Regular cardiac myocyte (primary cell): Measurements from ENCODE around the gene FAM90A1. TPM values are rescaled to one million over a fixed set of nuclear protein-coding genes. Genes with fewer than 3 reads are reported as not detected.

Experiments used
- total RNA-seq: library from RNA; depleted of rRNA; stranded (reverse); fragments of >200 nt; gene quantifications from 2 replicates; pipeline ENCODE4 v1.2.3, GENCODE V29; 2014

The FAM90A1 gene
- under 0.01 and 0.28 TPM in 2 replicates for total RNA-seq

GRCh38 chr12:8226992-8227731 is at the start of gene FAM90A1:
TSS of gene FAM90A1 (minus strand) at chr12:8227618. CDS start at chr12:8224832, 2,786 bp downstream.

Other genes with a start within 250 kb of the FAM90A1 start
- gene FOXJ2, start 194.9 kb downstream of the FAM90A1 start, total RNA-seq: 4.0 and 4.2 TPM in 2 replicates
- 0.56 and 0.58 TPM in 2 replicates for gene C3AR1, start 161.3 kb downstream of the FAM90A1 start, total RNA-seq
- 77.5 and 83.7 TPM in 2 replicates for gene NECAP1, start 145.3 kb downstream of the FAM90A1 start, total RNA-seq
- 0.85 TPM in 1 of 2 replicates, not detected in the other for gene CLEC4A, start 104.0 kb downstream of the FAM90A1 start, total RNA-seq
- under 0.01 TPM in 1 of 2 replicates, not detected in the other for gene ZNF705A, start 70.6 kb downstream of the FAM90A1 start, total RNA-seq
- not detected in 2 replicates for gene CLEC6A, start 228.3 kb upstream of the FAM90A1 start, total RNA-seq